DND-41 (cell line): Measurements from ENCODE around the gene TAF4.

Experiments
- ATAC-seq: fragments of 200-7000 bp; cut with Tn5 transposase; 3 replicates; pipeline ENCODE4 v1.9.1; 2021; ENCODE audit warnings: low read depth; ENCODE audit not compliant: insufficient read depth
- DNase-seq: peaks from one replicate; pipeline ENCODE4 v3.0.0-alpha.2; 2020
- H2AFZ ChIP-seq: 2 replicates; pipeline ENCODE4 v1.6.0; 2012; ENCODE audit warnings: low read depth, low read length
- H3K27ac ChIP-seq: 2 replicates; pipeline ENCODE4 v1.5.1; 2012; ENCODE audit warnings: low read length, inconsistent platforms
- H3K27me3 ChIP-seq: fragments of 200-600 bp; sonication (generic); 2 replicates; pipeline ENCODE4 v1.6.0; 2012; ENCODE audit warnings: low read length, mild to moderate bottlenecking, inconsistent platforms; ENCODE audit not compliant: insufficient read depth, poor library complexity
- H3K36me3 ChIP-seq: 2 replicates; pipeline ENCODE4 v1.5.1; 2012; ENCODE audit warnings: low read length, inconsistent platforms; ENCODE audit not compliant: insufficient read depth
- H3K4me1 ChIP-seq: 2 replicates; pipeline ENCODE4 v1.5.1; 2012; ENCODE audit warnings: mild to moderate bottlenecking, low read length; ENCODE audit not compliant: insufficient read depth
- H3K4me2 ChIP-seq: 2 replicates; pipeline ENCODE4 v1.6.0; 2012; ENCODE audit warnings: mild to moderate bottlenecking, moderate library complexity, low read length, inconsistent platforms; ENCODE audit not compliant: insufficient read depth
- H3K4me3 ChIP-seq, 2 experiments: fragments of 200-600 bp in 1 of 2; shearing (Covaris generic) in 1 of 2; 2 replicates each; pipeline ENCODE4 v1.5.1; 2012 to 2016; ENCODE audit warnings: inconsistent platforms in 2 of 2, low read length in 2 of 2, mild to moderate bottlenecking in 2 of 2, low read depth in 1 of 2, moderate library complexity in 1 of 2
- H3K79me2 ChIP-seq: 2 replicates; pipeline ENCODE4 v1.6.0; 2012; ENCODE audit warnings: low read length, inconsistent platforms; ENCODE audit not compliant: insufficient read depth
- H3K9ac ChIP-seq: 2 replicates; pipeline ENCODE4 v1.6.0; 2012; ENCODE audit warnings: low read depth, mild to moderate bottlenecking, inconsistent platforms, low read length, moderate library complexity
- H3K9me3 ChIP-seq: 2 replicates; pipeline ENCODE4 v1.5.1; 2012; ENCODE audit warnings: low read length, moderate library complexity, mild to moderate bottlenecking, inconsistent platforms; ENCODE audit not compliant: insufficient read depth, severe bottlenecking
- H4K20me1 ChIP-seq: 2 replicates; pipeline ENCODE4 v1.6.0; 2012; ENCODE audit warnings: low read length; ENCODE audit not compliant: insufficient read depth
- EZH2 ChIP-seq: IDR thresholded peaks from 3 replicates; pipeline ENCODE4 v1.6.1; 2012; ENCODE audit warnings: borderline replicate concordance, low read depth, mild to moderate bottlenecking, moderate library complexity, low read length, inconsistent platforms; ENCODE audit not compliant: severe bottlenecking
- TF ChIP-seq, protein P1 (sequence below): IDR thresholded peaks from 2 replicates; pipeline ENCODE4 v1.5.1; 2012; ENCODE audit warnings: borderline replicate concordance, low read length, moderate library complexity, mild to moderate bottlenecking; ENCODE audit not compliant: poor library complexity, severe bottlenecking; ENCODE audit errors: extremely low read depth

TAF4 gene

DNA sequence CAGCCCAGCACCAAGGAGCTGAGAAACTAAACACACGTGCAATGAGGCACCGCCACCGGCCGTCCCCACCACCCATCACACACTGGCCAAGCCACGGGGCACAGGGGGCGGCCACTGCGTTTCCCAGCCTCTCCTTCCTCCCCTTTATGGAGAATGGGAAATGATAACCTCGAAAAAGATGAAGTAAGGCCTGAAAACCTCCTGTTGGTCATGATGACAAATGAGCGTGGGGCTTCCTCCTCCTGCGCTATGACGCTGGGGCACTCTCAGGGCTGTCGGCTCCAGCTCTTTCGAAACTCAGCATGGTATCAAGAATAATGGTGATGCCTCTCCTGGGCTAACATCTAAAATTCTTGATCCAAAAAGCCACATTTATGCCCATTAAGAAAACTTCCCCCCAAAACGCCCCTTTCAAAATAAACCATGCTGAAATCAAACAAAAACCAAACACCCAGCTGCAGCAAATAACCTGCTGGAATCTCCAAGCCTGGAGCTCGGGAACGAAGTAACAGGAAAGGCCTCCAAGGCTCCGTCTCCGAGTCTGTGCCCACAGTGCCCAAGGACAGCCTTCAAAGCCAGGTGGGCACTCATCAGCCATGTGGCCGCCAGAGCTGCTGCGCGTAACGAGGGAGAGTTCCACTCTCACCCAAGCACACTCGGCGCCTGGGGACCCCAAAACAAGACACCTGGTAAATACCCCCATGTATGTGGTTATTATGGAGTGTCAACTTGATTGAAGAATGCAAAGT lies 50.0 kb downstream of the TAF4 start:
- Histone ChIP-seq H4K20me1 (peaks cover 87% of the 10 kb centered on the region), H3K4me1 (no peaks in the 10 kb centered on the region)
- ATAC-seq: no peak

DNA sequence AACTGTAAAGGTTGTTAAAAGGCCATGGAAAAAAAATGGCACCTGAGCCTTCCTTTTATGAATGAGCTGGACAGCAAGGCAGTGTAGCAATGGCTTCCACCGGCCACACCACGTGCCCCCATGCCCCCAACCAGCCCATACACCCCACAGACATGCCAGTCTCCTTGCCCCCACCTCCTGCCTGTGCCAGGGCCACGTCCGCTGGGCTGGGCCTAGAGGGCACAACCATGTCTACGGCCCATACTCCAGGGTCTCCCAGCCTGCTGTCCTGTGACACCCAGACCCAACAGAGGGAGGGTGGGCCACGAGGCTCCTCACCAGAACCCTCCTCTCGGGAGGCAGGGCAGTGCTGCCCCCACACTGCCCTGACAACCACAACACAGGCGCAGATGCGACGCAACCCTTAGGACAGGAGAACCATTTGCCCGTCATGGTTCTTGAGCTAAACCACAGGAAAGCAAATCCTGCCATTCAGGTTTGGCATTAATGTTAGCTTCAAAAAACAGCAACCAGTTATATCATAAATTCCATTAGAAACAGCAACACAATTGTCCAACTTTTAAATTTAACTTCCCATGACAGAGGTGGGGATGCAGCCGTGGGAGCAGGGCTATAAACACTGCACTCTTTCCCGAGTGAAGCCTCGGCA lies 50.7 kb downstream of the TAF4 start:
- no peak for TF ChIP-seq EZH2
- TF ChIP-seq, protein P1, sequence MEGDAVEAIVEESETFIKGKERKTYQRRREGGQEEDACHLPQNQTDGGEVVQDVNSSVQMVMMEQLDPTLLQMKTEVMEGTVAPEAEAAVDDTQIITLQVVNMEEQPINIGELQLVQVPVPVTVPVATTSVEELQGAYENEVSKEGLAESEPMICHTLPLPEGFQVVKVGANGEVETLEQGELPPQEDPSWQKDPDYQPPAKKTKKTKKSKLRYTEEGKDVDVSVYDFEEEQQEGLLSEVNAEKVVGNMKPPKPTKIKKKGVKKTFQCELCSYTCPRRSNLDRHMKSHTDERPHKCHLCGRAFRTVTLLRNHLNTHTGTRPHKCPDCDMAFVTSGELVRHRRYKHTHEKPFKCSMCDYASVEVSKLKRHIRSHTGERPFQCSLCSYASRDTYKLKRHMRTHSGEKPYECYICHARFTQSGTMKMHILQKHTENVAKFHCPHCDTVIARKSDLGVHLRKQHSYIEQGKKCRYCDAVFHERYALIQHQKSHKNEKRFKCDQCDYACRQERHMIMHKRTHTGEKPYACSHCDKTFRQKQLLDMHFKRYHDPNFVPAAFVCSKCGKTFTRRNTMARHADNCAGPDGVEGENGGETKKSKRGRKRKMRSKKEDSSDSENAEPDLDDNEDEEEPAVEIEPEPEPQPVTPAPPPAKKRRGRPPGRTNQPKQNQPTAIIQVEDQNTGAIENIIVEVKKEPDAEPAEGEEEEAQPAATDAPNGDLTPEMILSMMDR: no peak
- no peaks in the 10 kb centered on the region for H3K9me3 ChIP-seq
- no peaks in the 10 kb centered on the region for H3K4me1 ChIP-seq
- H4K20me1 ChIP-seq: peaks cover 86% of the 10 kb centered on the region
- peaks cover 46% of the 10 kb centered on the region for H3K36me3 ChIP-seq
- no peaks in the 10 kb centered on the region for H3K27me3 ChIP-seq
- no peak overlapping the region for H3K4me3 ChIP-seq
- no peak for DNase-seq
- H3K4me2 ChIP-seq: no peak overlapping the region
- no peak for ATAC-seq
- H3K9ac ChIP-seq: no peak overlapping the region
- H2AFZ ChIP-seq: no peak overlapping the region
- no peak overlapping the region for H3K27ac ChIP-seq
- peaks cover 79% of the 10 kb centered on the region for H3K79me2 ChIP-seq

More for the DNA sequence above, 50.0 kb downstream of the TAF4 start:
- Histone ChIP-seq H3K4me3 (no peak overlapping the region), H3K9ac (no peak overlapping the region), H2AFZ (no peak overlapping the region), H3K79me2 (peaks cover 82% of the 10 kb centered on the region), H3K4me2 (no peak overlapping the region), H3K27ac (no peak overlapping the region), H3K27me3 (no peaks in the 10 kb centered on the region), H3K9me3 (no peaks in the 10 kb centered on the region), H3K36me3 (peaks cover 39% of the 10 kb centered on the region)
- no peak for DNase-seq
- TF ChIP-seq EZH2: no peak
- TF ChIP-seq, protein P1: no peak

DNA sequence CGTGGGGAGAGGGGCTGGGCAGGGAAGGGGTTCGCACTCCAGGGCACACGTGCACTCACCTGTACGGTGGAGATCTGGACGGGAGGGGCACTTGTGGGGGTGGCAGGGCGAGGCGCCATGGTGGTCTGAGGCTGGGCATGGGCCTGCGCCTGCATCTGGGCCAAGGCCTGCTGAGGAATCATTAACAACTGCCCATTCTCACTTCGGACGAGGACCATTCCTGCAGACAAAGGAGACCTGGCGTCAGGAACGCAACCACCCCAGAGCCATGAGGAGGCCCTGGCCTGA lies 51.2 kb downstream of the TAF4 start:
- TF ChIP-seq, protein P1: no peak
- TF ChIP-seq EZH2: no peak
- Histone ChIP-seq H3K4me1 (no peaks in the 10 kb centered on the region), H3K4me2 (no peak overlapping the region), H3K36me3 (peaks cover 52% of the 10 kb centered on the region), H3K27ac (no peak overlapping the region), H3K4me3 (no peak overlapping the region), H2AFZ (no peak overlapping the region), H3K79me2 (peaks cover 73% of the 10 kb centered on the region), H3K27me3 (no peaks in the 10 kb centered on the region), H3K9me3 (no peaks in the 10 kb centered on the region), H3K9ac (no peak overlapping the region), H4K20me1 (peaks cover 86% of the 10 kb centered on the region)
- DNase-seq (no peak), ATAC-seq (no peak)
